Heart left ventricle (tissue), 16 donors: ENCODE data around the gene HNRNPDL. TPM values are rescaled to one million over a fixed set of nuclear protein-coding genes. Genes with fewer than 3 reads are reported as not detected.
"Not testable (repeated sequence)": the region's sequence is repeated elsewhere in the genome, so short reads cannot be mapped to it uniquely, and the experiment has no call there.

Source experiments
- ATAC-seq, 4 donors: fragments of 200-7000 bp; cut with Tn5 transposase; one replicate each; pipeline ENCODE4 v1.9.1; 2020 to 2022; ENCODE audit warnings: moderate library complexity in 4 of 4, mild to moderate bottlenecking in 3 of 4, moderate number of reproducible peaks in 1 of 4
- DNase-seq, 5 donors: peaks; one replicate each; pipeline ENCODE4 v3.0.0-alpha.2; 2020
- H3K27ac ChIP-seq, 12 donors: fragments of 200-600 bp; sonication (generic) in 4 of 12; one replicate each; pipeline versions ENCODE4 v1.5.0 to v1.8.0; 2016 to 2022; ENCODE audit warnings: mild to moderate bottlenecking in 2 of 12
- H3K27me3 ChIP-seq, 9 donors: fragments of 200-600 bp; sonication (generic) in 2 of 9; one replicate each; pipeline versions ENCODE4 v1.5.1 to v1.8.0; 2016 to 2022; ENCODE audit warnings: mild to moderate bottlenecking in 3 of 9
- H3K36me3 ChIP-seq, 9 donors: fragments of 200-600 bp; sonication (generic) in 2 of 9; one replicate each; pipeline versions ENCODE4 v1.5.0 to v1.8.0; 2018 to 2022; ENCODE audit warnings: mild to moderate bottlenecking in 2 of 9
- H3K4me1 ChIP-seq, 12 donors: fragments of 200-600 bp; sonication (generic) in 4 of 12; one replicate each; pipeline versions ENCODE4 v1.5.0 to v1.8.0; 2016 to 2022; ENCODE audit warnings: mild to moderate bottlenecking in 3 of 12
- H3K4me3 ChIP-seq, 12 donors: fragments of 200-600 bp; sonication (generic) in 4 of 12; one replicate each; pipeline versions ENCODE4 v1.5.0 to v1.8.0; 2017 to 2022; ENCODE audit warnings: mild to moderate bottlenecking in 9 of 12, moderate library complexity in 4 of 12
- H3K9me3 ChIP-seq, 12 donors: fragments of 200-600 bp; sonication (generic) in 4 of 12; one replicate each; pipeline versions ENCODE4 v1.5.0 to v1.8.0; 2016 to 2022; ENCODE audit warnings: mild to moderate bottlenecking in 1 of 12
- POLR2A ChIP-seq, 2 donors: fragments of 450-650 bp; IDR thresholded peaks; one replicate each; pipeline ENCODE4 v1.6.1; 2017; ENCODE audit warnings: antibody characterized with exemption in 2 of 2, mild to moderate bottlenecking in 2 of 2, moderate library complexity in 2 of 2
- WGBS, 4 donors: extraction: QIAGEN DNeasy Blood & Tissue Kit in 2 of 4; methylation state at CpG; one replicate each; pipeline versions ENCODE4 v1.1.5 to v1.1.7; 2013 to 2018; 5-methylcytosine and 5-hydroxymethylcytosine counted together
- intact Hi-C, 10 donors: fragments of 100-400 bp; cut with DNase I; formaldehyde crosslinking; loops; one replicate each; pipeline versions ENCODE4 v1.11.1 to v1.14.2; 2022
- polyA plus RNA-seq, 2 donors: library from polyadenylated mRNA; stranded (reverse); fragments of 200-250 nt; gene quantifications; one replicate each; pipeline ENCODE4 v1.2.3, GENCODE V29; 2013
- total RNA-seq, 9 donors: library from RNA; depleted of rRNA in 2 of 9; stranded (reverse); fragments of >200 nt in 2 of 9; fragmentation: NEBNext Ultra II Directional in 3 of 9; extraction: Animal tissue kit (Norgen Biotek cat#: 25700) in 3 of 9; gene quantifications; one replicate each; pipeline versions ENCODE4 v1.1.0 to v1.2.4, GENCODE V29; 2016 to 2023
- TF ChIP-seq, protein P1 (sequence below), 12 donors: fragments of 200-600 bp; sonication (generic) in 4 of 12; IDR thresholded peaks; one replicate each; pipeline versions ENCODE4 v1.5.0 to v1.8.0; 2018 to 2022; ENCODE audit warnings: antibody characterized with exemption in 12 of 12, mild to moderate bottlenecking in 5 of 12
- donor health status: ischemic (EF 13 %, LVEDD 7.1; RV severe dilation, severe dysfunction).
- donor health status: healthy with polysubstance abuse.
- donor health status: DM: no; HTN: yes; CAD: no.
- donor health status: DM: no; HTN: no; CAD: no.
- donor health status: ischemic (EF 25% LVEDD 6.9; RV normal size, moderate dysfunction).
- donor health status: ischemic (EF 25% LVEDD 5.7; RV mildly dilated, moderate dysfunction).
- donor health status: healthy.
- donor health status: DM: yes; HTN: yes; CAD: no.
- donor health status: ischemic (EF 35%, LVEDD 5.7; RV mildly dilated, moderate dysfunction).
- donor health status: nonischemic (EF 11% LVEDD 7.7; RV severe dilation, severe dysfunction).
- donor health status: DM: yes; HTN: yes; CAD: no.
- donor health status: PGD.
- donor health status: ischemic (EF 29% LVEDD 5.4; RV normal size, mild dysfunction).
- donor health status: nonischemic (EF 23%, LVEDD 6.1; RV moderate dilation, normal function).

Gene HNRNPDL
- total and polyA plus RNA-seq, 11 donors: 90.8 to 236 (median 142) TPM

DNA sequence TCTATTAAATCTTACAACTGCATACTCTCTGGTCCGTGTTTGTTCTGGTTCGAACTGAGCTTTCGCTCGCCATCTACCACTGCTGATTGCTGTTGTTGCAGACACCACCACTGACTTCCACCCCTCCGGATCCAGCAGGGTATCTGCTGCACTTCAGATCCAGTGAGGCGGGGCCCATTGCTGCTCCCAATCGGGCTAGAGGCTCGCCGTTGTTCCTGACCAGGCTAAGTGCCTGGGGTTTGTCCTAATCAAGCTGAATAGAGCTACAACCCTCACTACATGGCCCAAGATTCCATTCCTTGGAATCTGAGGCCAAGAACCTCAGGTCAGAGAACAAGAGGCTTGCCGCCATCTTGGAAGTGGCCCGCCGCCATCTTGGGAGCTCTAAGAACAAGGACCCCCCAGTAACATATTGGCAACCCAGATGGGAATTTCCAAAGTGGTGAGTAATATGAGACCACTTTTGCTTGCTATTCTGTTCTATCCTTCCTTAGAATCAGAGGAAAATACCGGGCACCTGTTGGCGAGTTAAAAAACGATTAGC is 43.4 kb upstream of the HNRNPDL start:
- no peaks in the 10 kb centered on the region for H3K9me3 ChIP-seq
- H3K36me3 ChIP-seq: no peaks in the 10 kb centered on the region
- H3K4me1 ChIP-seq: peaks cover 0 to 3% (median 0%) of the 10 kb centered on the region in 12 donors
- ATAC-seq (no peak), DNase-seq (no peak)
- no peak overlapping the region for H3K4me3 ChIP-seq
- intact Hi-C loops: no loop called here
- WGBS, 4 donors: 95 to 97% (median 96%) methylated on average over 12 to 15 of the region's 15 CpGs
- H3K27ac ChIP-seq: no peak overlapping the region
- H3K27me3 ChIP-seq: no peaks in the 10 kb centered on the region
- TF ChIP-seq, protein P1, sequence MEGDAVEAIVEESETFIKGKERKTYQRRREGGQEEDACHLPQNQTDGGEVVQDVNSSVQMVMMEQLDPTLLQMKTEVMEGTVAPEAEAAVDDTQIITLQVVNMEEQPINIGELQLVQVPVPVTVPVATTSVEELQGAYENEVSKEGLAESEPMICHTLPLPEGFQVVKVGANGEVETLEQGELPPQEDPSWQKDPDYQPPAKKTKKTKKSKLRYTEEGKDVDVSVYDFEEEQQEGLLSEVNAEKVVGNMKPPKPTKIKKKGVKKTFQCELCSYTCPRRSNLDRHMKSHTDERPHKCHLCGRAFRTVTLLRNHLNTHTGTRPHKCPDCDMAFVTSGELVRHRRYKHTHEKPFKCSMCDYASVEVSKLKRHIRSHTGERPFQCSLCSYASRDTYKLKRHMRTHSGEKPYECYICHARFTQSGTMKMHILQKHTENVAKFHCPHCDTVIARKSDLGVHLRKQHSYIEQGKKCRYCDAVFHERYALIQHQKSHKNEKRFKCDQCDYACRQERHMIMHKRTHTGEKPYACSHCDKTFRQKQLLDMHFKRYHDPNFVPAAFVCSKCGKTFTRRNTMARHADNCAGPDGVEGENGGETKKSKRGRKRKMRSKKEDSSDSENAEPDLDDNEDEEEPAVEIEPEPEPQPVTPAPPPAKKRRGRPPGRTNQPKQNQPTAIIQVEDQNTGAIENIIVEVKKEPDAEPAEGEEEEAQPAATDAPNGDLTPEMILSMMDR (IDR thresholded peaks at IDR 0.05): no peak
- no peak for TF ChIP-seq POLR2A (IDR thresholded peaks at IDR 0.05)

DNA sequence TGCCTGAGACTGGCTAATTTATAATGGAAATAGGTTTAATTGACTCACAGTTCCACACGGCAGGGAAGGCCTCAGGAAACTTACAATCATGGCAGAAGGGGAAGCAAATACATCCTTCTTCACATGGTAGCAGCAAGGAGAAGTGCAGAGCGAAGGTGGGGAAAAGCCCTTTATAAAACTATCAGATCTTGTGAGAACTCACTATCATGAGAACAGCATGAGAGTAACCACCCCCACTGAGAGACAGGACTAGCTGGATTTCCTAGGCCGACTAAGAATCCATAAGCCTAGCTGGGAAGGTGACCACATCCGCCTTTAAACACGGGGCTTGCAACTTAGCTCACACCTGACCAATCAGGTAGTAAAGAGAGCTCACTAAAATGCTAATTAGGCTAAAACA is 42.8 kb upstream of the HNRNPDL start:
- H3K9me3 ChIP-seq, H3K36me3 ChIP-seq, H3K27me3 ChIP-seq, ATAC-seq, intact Hi-C loops, H3K4me1 ChIP-seq, DNase-seq, H3K4me3 ChIP-seq, H3K27ac ChIP-seq: not testable (repeated sequence)
- WGBS, 4 donors: 54 to 81% (median 67%) methylated on average over 5 of the region's 5 CpGs

DNA sequence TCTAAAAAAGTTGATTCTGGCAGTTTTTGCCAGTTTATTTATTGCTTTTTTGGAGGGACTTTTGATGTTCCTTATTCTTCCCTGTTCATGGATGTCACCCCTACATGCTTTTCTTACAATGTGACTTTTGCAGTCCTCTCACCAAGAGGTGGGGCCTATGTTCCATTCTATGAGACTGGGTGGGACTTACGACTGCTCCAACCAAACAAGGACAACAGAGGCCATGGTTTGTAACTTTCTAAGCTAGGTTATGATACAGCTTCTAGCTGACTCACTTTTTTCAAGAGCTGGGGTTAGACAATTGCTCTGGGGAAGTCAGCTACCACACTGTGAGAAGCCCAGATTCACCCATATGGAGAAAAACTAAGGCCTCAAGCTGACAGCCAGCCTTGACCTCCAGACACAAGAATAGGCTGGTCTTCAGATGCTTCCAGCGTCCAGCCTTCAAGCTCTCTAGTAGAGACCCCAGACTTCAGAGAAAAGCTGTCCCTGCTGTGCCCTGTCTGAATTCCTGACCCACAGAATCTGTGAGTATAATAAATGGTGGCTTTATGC is 39.6 kb upstream of the HNRNPDL start:
- intact Hi-C loops: loop anchor here in 6 of 10 donors (10.0 kb wide), 3 partner anchors 335 to 795 kb away; no protein-coding TSS in a partner anchor
- H3K9me3 ChIP-seq: no peaks in the 10 kb centered on the region
- no peaks in the 10 kb centered on the region for H3K27me3 ChIP-seq
- TF ChIP-seq POLR2A (IDR thresholded peaks at IDR 0.05): no peak
- TF ChIP-seq, protein P1 (IDR thresholded peaks at IDR 0.05): peak in 1 of 12 donors; percentile 17
- ATAC-seq (peak in 3 of 4 donors; percentile 49 to 72 (median 66)), DNase-seq (no peak)
- H3K36me3 ChIP-seq: no peaks in the 10 kb centered on the region
- H3K4me3 ChIP-seq: no peak overlapping the region
- H3K27ac ChIP-seq: no peak overlapping the region
- H3K4me1 ChIP-seq: peaks cover 0 to 3% (median 0%) of the 10 kb centered on the region in 12 donors
- 51 to 79% (median 70%) methylated on average over 2 of the region's 2 CpGs for WGBS, 4 donors

DNA sequence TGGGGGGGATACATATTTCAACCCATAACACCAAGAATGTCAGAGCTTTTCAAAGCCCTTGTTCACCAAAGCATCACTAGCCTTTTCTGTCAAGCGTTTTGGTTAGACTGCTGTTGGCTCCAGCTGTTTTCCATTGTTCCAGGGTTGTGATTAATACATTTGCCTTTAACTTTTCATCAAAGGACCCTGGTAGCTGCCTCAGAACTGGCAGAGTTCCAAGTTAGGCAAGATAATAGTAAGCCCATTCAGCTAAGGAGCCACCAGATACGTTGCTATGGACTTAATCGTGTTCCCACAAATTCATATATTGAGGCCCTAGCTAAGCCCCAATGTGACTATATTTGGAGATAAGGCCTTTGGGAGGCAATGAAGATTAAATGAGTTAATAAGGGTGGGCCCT is 37.2 kb upstream of the HNRNPDL start:
- TF ChIP-seq, protein P1 (IDR thresholded peaks at IDR 0.05): no peak
- no peak for TF ChIP-seq POLR2A (IDR thresholded peaks at IDR 0.05)
- Histone ChIP-seq H3K36me3 (no peaks in the 10 kb centered on the region), H3K9me3 (no peaks in the 10 kb centered on the region), H3K27ac (no peak overlapping the region), H3K4me1 (peaks cover 0 to 9% (median 3%) of the 10 kb centered on the region in 12 donors), H3K4me3 (no peak overlapping the region), H3K27me3 (no peaks in the 10 kb centered on the region)
- DNase-seq: no peak
- intact Hi-C loops: loop anchor here in 6 of 10 donors (10.0 kb wide), 3 partner anchors 337 to 797 kb away; no protein-coding TSS in a partner anchor
- 49 to 71% (median 52%) methylated on average over 3 of the region's 3 CpGs for WGBS, 4 donors
- no peak for ATAC-seq
